SK-N-SH (cell line): ENCODE measurements around the gene TCEANC.

ENCODE experiments used
- CHD2 ChIP-seq: fragments of 150-350 bp; IDR thresholded peaks from 2 replicates; pipeline ENCODE4 v1.6.1; 2018; ENCODE audit warnings: low read length; ENCODE audit not compliant: partially characterized antibody
- EP300 ChIP-seq, 2 experiments: IDR thresholded peaks; 2 replicates each; pipeline versions ENCODE4 v1.4.0 to v1.6.1; 2012; ENCODE audit warnings: borderline replicate concordance in 1 of 2, low read depth in 1 of 2, low read length in 1 of 2
- EZH2phosphoT487 ChIP-seq: fragments of 200-600 bp; sonication (generic); IDR thresholded peaks from 2 replicates; pipeline ENCODE4 v1.6.1; 2017; ENCODE audit warnings: low read depth, mixed run types, mild to moderate bottlenecking, antibody characterized with exemption, moderate library complexity, borderline replicate concordance
- GABPA ChIP-seq: IDR thresholded peaks from 2 replicates; pipeline ENCODE4 v1.4.0; 2012; ENCODE audit warnings: low read depth, mild to moderate bottlenecking
- GATA2 ChIP-seq: sonication (generic); formaldehyde crosslinking; IDR thresholded peaks from 2 replicates; pipeline ENCODE4 v1.5.0; 2020; ENCODE audit warnings: mild to moderate bottlenecking, missing genetic modification reagents
- SIN3A ChIP-seq: IDR thresholded peaks from 2 replicates; pipeline ENCODE4 v1.6.1; 2012; ENCODE audit warnings: low read depth, mild to moderate bottlenecking, low read length, moderate library complexity, borderline replicate concordance
- TF ChIP-seq, protein P1 (sequence below): fragments of 200-600 bp; sonication (generic); IDR thresholded peaks from 2 replicates; pipeline ENCODE4 v1.6.1; 2017; ENCODE audit warnings: antibody characterized with exemption, mild to moderate bottlenecking, moderate library complexity
- TF ChIP-seq, protein P2 (sequence below): IDR thresholded peaks from 2 replicates; pipeline ENCODE4 v1.4.0; 2012; ENCODE audit warnings: low read depth

DNA sequence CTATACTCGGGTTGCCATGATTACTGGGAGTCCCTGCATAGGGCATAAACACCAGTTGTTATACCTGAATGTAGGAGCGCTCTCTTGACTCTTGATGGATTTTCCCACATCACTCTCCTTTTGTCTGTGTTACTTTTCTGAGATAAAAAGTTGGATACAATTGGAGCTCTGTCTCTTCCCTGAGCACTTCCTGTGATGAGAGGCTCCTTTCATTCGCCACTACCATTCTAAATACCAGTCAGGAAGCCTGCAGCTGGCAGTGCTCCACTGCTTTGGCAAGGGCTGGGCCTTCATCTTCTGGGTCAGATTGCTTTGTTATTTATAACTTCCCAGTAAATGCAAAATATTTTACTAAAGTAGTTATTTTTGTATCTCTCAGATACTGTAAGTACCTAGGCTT, 13.9 kb downstream of the TCEANC start:
- no peak for TF ChIP-seq EP300 (IDR thresholded peaks at IDR 0.05; ENCODE audit: borderline replicate concordance in 1 of 2, low read depth in 1 of 2, low read length in 1 of 2)
- TF ChIP-seq, protein P1, sequence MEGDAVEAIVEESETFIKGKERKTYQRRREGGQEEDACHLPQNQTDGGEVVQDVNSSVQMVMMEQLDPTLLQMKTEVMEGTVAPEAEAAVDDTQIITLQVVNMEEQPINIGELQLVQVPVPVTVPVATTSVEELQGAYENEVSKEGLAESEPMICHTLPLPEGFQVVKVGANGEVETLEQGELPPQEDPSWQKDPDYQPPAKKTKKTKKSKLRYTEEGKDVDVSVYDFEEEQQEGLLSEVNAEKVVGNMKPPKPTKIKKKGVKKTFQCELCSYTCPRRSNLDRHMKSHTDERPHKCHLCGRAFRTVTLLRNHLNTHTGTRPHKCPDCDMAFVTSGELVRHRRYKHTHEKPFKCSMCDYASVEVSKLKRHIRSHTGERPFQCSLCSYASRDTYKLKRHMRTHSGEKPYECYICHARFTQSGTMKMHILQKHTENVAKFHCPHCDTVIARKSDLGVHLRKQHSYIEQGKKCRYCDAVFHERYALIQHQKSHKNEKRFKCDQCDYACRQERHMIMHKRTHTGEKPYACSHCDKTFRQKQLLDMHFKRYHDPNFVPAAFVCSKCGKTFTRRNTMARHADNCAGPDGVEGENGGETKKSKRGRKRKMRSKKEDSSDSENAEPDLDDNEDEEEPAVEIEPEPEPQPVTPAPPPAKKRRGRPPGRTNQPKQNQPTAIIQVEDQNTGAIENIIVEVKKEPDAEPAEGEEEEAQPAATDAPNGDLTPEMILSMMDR: no peak
- TF ChIP-seq, protein P2, sequence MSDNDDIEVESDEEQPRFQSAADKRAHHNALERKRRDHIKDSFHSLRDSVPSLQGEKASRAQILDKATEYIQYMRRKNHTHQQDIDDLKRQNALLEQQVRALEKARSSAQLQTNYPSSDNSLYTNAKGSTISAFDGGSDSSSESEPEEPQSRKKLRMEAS: no peak
- no peak for TF ChIP-seq CHD2
- TF ChIP-seq GABPA: no peak
- no peak for TF ChIP-seq GATA2 (CRISPR knock-in tag)
- TF ChIP-seq EZH2phosphoT487: no peak
- no peak for TF ChIP-seq SIN3A
